GM12878 (cell line): ENCODE data around the gene SYK.
"Not testable (repeated sequence)": the region's sequence is repeated elsewhere in the genome, so short reads cannot be mapped to it uniquely, and the experiment has no call there.

ENCODE experiments used
- CREB1 ChIP-seq: IDR thresholded peaks from 2 replicates; pipeline ENCODE4 v1.6.1; 2012; ENCODE audit warnings: low read depth, mild to moderate bottlenecking, inconsistent platforms
- CTCF ChIP-seq, 3 experiments: IDR thresholded peaks in 2 of 3; conservative IDR thresholded peaks in 1 of 3; 2 replicates each; pipeline ENCODE4 v1.5.1; 2011; ENCODE audit warnings: low read depth in 3 of 3, low read length in 3 of 3, mild to moderate bottlenecking in 3 of 3, control low read depth in 2 of 3, moderate library complexity in 2 of 3, inconsistent platforms in 1 of 3, mixed read lengths in 1 of 3; ENCODE audit not compliant: control insufficient read depth in 2 of 3, insufficient read depth in 1 of 3; ENCODE audit errors: extremely low read depth in 1 of 3
- DPF2 ChIP-seq: fragments of 450-650 bp; IDR thresholded peaks from 2 replicates; pipeline ENCODE4 v1.6.1; 2017; ENCODE audit warnings: mild to moderate bottlenecking
- EZH2 ChIP-seq: IDR thresholded peaks from 2 replicates; pipeline ENCODE4 v1.6.1; 2012; ENCODE audit warnings: low read depth, mild to moderate bottlenecking, control low read depth, inconsistent platforms, low read length, borderline replicate concordance; ENCODE audit not compliant: control insufficient read depth
- HDAC6 ChIP-seq: fragments of 200-600 bp; sonication (generic); IDR thresholded peaks from one replicate; pipeline ENCODE4 v1.8.0; 2017; ENCODE audit warnings: antibody characterized with exemption; ENCODE audit not compliant: unreplicated experiment
- MXI1 ChIP-seq: fragments of 150-350 bp; IDR thresholded peaks from 2 replicates; pipeline ENCODE4 v1.6.1; 2011; ENCODE audit warnings: low read depth, mild to moderate bottlenecking, inconsistent platforms, low read length, improper control_type of control experiment
- POLR2A ChIP-seq: IDR thresholded peaks from 2 replicates; pipeline ENCODE4 v1.6.1; 2011; ENCODE audit warnings: low read depth, mild to moderate bottlenecking, low read length
- SUZ12 ChIP-seq: fragments of 200-600 bp; sonication (generic); IDR thresholded peaks from one replicate; pipeline ENCODE4 v1.6.1; 2018; ENCODE audit warnings: antibody characterized with exemption, mild to moderate bottlenecking; ENCODE audit not compliant: unreplicated experiment
- TF ChIP-seq, protein P1 (sequence below): fragments of 450-650 bp; IDR thresholded peaks from 2 replicates; pipeline ENCODE4 v1.6.1; 2016; ENCODE audit warnings: mild to moderate bottlenecking, moderate library complexity, borderline replicate concordance
- TF ChIP-seq, protein P2 (sequence below): IDR thresholded peaks from 2 replicates; pipeline ENCODE4 v1.6.1; 2012; ENCODE audit warnings: low read depth, low read length, improper control_type of control experiment

DNA sequence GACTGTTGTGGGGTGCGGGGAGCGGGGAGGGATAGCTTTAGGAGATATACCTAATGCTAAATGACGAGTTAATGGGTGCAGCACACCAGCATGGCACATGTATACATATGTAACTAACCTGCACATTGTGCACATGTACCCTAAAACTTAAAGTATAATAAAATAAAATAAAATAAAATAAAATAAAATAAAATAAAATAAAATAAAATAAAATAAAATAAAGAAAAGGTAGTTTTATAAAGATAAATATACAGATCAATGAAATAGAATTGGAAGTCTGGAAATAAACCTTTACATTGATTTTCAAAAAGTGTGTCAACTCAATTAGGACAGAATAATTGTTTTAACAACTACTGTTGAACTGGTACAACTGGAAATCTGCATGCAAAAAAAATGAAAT lies 8.6 kb upstream of the SYK start:
- not testable (repeated sequence) for TF ChIP-seq SUZ12; CREB1; CTCF (IDR thresholded peaks at IDR 0.05 in 2 of 3, conservative IDR thresholded peaks at IDR 0.05 in 1 of 3; ENCODE audit: control insufficient read depth in 2 of 3, extremely low read depth in 1 of 3, insufficient read depth in 1 of 3, low read depth in 3 of 3, low read length in 3 of 3); DPF2; EZH2; HDAC6; POLR2A; MXI1
- TF ChIP-seq, protein P1, sequence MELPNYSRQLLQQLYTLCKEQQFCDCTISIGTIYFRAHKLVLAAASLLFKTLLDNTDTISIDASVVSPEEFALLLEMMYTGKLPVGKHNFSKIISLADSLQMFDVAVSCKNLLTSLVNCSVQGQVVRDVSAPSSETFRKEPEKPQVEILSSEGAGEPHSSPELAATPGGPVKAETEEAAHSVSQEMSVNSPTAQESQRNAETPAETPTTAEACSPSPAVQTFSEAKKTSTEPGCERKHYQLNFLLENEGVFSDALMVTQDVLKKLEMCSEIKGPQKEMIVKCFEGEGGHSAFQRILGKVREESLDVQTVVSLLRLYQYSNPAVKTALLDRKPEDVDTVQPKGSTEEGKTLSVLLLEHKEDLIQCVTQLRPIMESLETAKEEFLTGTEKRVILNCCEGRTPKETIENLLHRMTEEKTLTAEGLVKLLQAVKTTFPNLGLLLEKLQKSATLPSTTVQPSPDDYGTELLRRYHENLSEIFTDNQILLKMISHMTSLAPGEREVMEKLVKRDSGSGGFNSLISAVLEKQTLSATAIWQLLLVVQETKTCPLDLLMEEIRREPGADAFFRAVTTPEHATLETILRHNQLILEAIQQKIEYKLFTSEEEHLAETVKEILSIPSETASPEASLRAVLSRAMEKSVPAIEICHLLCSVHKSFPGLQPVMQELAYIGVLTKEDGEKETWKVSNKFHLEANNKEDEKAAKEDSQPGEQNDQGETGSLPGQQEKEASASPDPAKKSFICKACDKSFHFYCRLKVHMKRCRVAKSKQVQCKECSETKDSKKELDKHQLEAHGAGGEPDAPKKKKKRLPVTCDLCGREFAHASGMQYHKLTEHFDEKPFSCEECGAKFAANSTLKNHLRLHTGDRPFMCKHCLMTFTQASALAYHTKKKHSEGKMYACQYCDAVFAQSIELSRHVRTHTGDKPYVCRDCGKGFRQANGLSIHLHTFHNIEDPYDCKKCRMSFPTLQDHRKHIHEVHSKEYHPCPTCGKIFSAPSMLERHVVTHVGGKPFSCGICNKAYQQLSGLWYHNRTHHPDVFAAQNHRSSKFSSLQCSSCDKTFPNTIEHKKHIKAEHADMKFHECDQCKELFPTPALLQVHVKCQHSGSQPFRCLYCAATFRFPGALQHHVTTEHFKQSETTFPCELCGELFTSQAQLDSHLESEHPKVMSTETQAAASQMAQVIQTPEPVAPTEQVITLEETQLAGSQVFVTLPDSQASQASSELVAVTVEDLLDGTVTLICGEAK, result not testable (repeated sequence)
- TF ChIP-seq, protein P2, sequence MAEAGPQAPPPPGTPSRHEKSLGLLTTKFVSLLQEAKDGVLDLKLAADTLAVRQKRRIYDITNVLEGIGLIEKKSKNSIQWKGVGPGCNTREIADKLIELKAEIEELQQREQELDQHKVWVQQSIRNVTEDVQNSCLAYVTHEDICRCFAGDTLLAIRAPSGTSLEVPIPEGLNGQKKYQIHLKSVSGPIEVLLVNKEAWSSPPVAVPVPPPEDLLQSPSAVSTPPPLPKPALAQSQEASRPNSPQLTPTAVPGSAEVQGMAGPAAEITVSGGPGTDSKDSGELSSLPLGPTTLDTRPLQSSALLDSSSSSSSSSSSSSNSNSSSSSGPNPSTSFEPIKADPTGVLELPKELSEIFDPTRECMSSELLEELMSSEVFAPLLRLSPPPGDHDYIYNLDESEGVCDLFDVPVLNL, result not testable (repeated sequence)
